ENCODE data around the gene ARPC3.
"Not testable (repeated sequence)": the region's sequence is repeated elsewhere in the genome, so short reads cannot be mapped to it uniquely, and the experiment has no call there.

Gene ARPC3

DNA sequence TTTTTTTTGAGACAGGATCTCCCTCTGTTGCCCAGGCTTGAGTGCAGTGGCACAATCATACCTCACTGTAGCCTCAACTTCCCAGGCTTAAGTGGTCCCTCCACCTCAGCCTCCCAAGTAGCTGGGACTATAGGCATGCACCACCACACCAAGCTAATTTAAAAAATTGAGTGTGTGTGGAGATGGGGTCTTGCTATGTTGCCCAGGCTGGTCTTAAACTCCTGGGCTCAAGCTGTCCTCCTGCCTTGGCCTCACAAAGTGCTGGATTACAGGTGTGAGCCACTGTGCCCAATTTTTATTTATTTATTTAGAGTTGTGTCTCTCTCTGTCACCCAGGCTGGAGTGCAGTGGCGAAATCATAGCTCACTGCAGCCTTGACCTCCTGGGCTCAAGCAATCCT is 29.5 kb downstream of the ARPC3 start:
- not testable (repeated sequence) for H2BK5ac ChIP-seq (ENCODE audit: low read depth, low read length, poor library complexity)

DNA sequence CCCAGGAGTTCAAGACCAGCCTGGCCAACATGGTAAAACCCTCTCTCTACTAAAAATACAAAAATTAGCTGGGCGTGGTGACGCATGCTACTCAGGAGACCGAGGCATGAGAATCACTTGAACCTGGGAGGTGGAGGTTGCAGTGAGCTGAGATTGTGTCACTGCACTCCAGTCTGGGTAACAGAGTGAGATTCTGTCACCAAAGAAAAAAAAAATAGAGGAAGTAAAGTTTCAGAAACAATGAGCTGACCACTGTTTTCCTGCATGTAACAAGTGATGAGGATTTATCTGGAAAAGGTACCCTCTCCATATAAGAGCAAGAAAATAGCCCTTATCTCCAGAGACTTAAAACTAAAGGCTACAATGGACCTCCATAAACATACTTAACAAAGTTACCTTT is 33.0 kb downstream of the ARPC3 start:
- not testable (repeated sequence) for H3K36me3 ChIP-seq (ENCODE audit: control insufficient read depth in 1 of 2, insufficient read depth in 2 of 2, low read length in 2 of 2); H3K4me1 ChIP-seq (ENCODE audit: control insufficient read depth in 1 of 2, insufficient read depth in 2 of 2, low read length in 2 of 2); H2AK5ac ChIP-seq (ENCODE audit: low read length); H3K23ac ChIP-seq (ENCODE audit: low read length); H3K9me3 ChIP-seq (ENCODE audit: insufficient read depth, low read depth, low read length); H3K9ac ChIP-seq (ENCODE audit: low read length); H3K18ac ChIP-seq (ENCODE audit: low read length); H2BK12ac ChIP-seq (ENCODE audit: low read length); H3K4me3 ChIP-seq (ENCODE audit: low read depth, low read length); H2AFZ ChIP-seq (ENCODE audit: insufficient read depth, low read length, poor library complexity); H3K79me1 ChIP-seq (ENCODE audit: low read length); H4K12ac ChIP-seq (ENCODE audit: low read depth, low read length); H3K4ac ChIP-seq (ENCODE audit: low read depth, low read length); H3K27me3 ChIP-seq (ENCODE audit: insufficient read depth, low read length); H4K8ac ChIP-seq (ENCODE audit: low read depth, low read length); H3K79me2 ChIP-seq (ENCODE audit: control insufficient read depth, insufficient read depth, low read length, poor library complexity); H3K27ac ChIP-seq (ENCODE audit: low read depth, low read length); H3K14ac ChIP-seq (ENCODE audit: low read length); H3K4me2 ChIP-seq (ENCODE audit: low read length); H4K91ac ChIP-seq (ENCODE audit: low read depth, low read length); H2BK120ac ChIP-seq (ENCODE audit: insufficient read depth, low read length, poor library complexity); H2BK5ac ChIP-seq (ENCODE audit: low read depth, low read length, poor library complexity)
- no CpG with 5 or more reads among the region's 3 CpGs for WGBS (ENCODE audit: extremely low coverage, insufficient coverage, insufficient read length)
- peak in 1 of 2 donors; percentile 35 for DNase-seq

More for the DNA sequence above, 29.5 kb downstream of the ARPC3 start:
- H2BK120ac ChIP-seq (ENCODE audit: insufficient read depth, low read length, poor library complexity); H4K12ac ChIP-seq (ENCODE audit: low read depth, low read length); H3K4me2 ChIP-seq (ENCODE audit: low read length); H3K27me3 ChIP-seq (ENCODE audit: insufficient read depth, low read length); H3K36me3 ChIP-seq (ENCODE audit: control insufficient read depth in 1 of 2, insufficient read depth in 2 of 2, low read length in 2 of 2); H2BK12ac ChIP-seq (ENCODE audit: low read length); H2AK5ac ChIP-seq (ENCODE audit: low read length); H3K4me1 ChIP-seq (ENCODE audit: control insufficient read depth in 1 of 2, insufficient read depth in 2 of 2, low read length in 2 of 2); H3K4ac ChIP-seq (ENCODE audit: low read depth, low read length); H3K79me1 ChIP-seq (ENCODE audit: low read length); H3K9ac ChIP-seq (ENCODE audit: low read length); H3K9me3 ChIP-seq (ENCODE audit: insufficient read depth, low read depth, low read length); H4K8ac ChIP-seq (ENCODE audit: low read depth, low read length); H3K4me3 ChIP-seq (ENCODE audit: low read depth, low read length); H3K27ac ChIP-seq (ENCODE audit: low read depth, low read length); H3K18ac ChIP-seq (ENCODE audit: low read length); H3K14ac ChIP-seq (ENCODE audit: low read length); H3K79me2 ChIP-seq (ENCODE audit: control insufficient read depth, insufficient read depth, low read length, poor library complexity); H4K91ac ChIP-seq (ENCODE audit: low read depth, low read length); H2AFZ ChIP-seq (ENCODE audit: insufficient read depth, low read length, poor library complexity); H3K23ac ChIP-seq (ENCODE audit: low read length); DNase-seq: not testable (repeated sequence)
- WGBS (ENCODE audit: extremely low coverage, insufficient coverage, insufficient read length), result no CpG with 5 or more reads among the region's 1 CpG

DNA sequence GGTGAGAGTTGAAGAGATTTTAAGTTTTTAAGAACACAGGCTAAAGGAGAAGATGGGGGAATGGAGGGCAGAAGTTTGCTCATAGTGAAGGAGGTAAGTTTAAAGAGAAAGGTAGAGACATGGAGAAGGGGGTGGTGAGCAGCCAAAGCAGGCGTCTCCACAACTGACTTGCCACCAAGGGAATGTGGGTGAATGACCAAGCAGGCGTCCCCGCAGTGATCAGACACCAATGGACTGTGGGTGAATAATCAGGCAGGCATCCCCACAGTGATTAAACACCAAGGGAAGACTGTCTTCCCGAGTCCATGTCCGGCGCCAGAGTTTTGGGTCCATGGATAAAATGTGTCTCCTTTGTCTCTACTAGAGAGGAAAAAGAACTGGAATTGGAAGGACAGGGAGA is 40.1 kb downstream of the ARPC3 start:
- not testable (repeated sequence) for H2BK120ac ChIP-seq (ENCODE audit: insufficient read depth, low read length, poor library complexity); H4K91ac ChIP-seq (ENCODE audit: low read depth, low read length); H3K27me3 ChIP-seq (ENCODE audit: insufficient read depth, low read length); H3K4me2 ChIP-seq (ENCODE audit: low read length); H3K4ac ChIP-seq (ENCODE audit: low read depth, low read length); H2BK12ac ChIP-seq (ENCODE audit: low read length); H3K79me1 ChIP-seq (ENCODE audit: low read length); H2BK5ac ChIP-seq (ENCODE audit: low read depth, low read length, poor library complexity); H3K79me2 ChIP-seq (ENCODE audit: control insufficient read depth, insufficient read depth, low read length, poor library complexity); H2AFZ ChIP-seq (ENCODE audit: insufficient read depth, low read length, poor library complexity); H4K8ac ChIP-seq (ENCODE audit: low read depth, low read length); DNase-seq; H4K12ac ChIP-seq (ENCODE audit: low read depth, low read length); H3K23ac ChIP-seq (ENCODE audit: low read length); H3K14ac ChIP-seq (ENCODE audit: low read length); H3K9ac ChIP-seq (ENCODE audit: low read length); H3K36me3 ChIP-seq (ENCODE audit: control insufficient read depth in 1 of 2, insufficient read depth in 2 of 2, low read length in 2 of 2); H3K9me3 ChIP-seq (ENCODE audit: insufficient read depth, low read depth, low read length); H3K27ac ChIP-seq (ENCODE audit: low read depth, low read length); H3K4me1 ChIP-seq (ENCODE audit: control insufficient read depth in 1 of 2, insufficient read depth in 2 of 2, low read length in 2 of 2); H2AK5ac ChIP-seq (ENCODE audit: low read length); H3K4me3 ChIP-seq (ENCODE audit: low read depth, low read length); H3K18ac ChIP-seq (ENCODE audit: low read length)
- no CpG with 5 or more reads among the region's 6 CpGs for WGBS (ENCODE audit: extremely low coverage, insufficient coverage, insufficient read length)

DNA sequence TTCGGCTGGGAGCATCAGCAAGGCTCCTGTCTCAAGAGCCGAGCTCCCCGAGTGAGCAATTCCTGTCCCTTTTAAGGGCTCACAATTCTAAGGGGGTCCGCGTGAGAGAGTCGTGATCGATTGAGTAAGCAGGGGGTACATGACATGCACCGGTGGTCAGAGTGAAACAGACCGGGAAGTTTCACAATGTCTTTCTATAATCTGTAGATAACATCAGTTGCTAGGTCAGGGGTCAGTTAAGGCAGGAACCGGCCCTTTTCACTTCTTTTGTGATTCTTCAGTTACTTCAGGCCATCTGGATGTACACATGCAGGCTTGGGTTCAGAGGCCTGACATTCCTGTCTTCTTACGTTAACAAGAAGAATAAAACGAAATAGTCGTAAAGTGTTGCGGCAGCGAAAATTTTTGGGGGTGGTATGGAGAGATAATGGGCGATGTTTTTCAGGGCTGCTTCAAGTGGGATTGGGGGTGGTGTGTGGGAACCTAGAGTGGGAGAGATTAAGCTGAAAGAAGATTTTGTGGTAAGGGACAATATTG is 44.9 kb downstream of the ARPC3 start:
- not testable (repeated sequence) for H2BK120ac ChIP-seq (ENCODE audit: insufficient read depth, low read length, poor library complexity); H4K12ac ChIP-seq (ENCODE audit: low read depth, low read length); H2BK5ac ChIP-seq (ENCODE audit: low read depth, low read length, poor library complexity); H3K18ac ChIP-seq (ENCODE audit: low read length); H3K9me3 ChIP-seq (ENCODE audit: insufficient read depth, low read depth, low read length); H3K4me2 ChIP-seq (ENCODE audit: low read length); H3K36me3 ChIP-seq (ENCODE audit: control insufficient read depth in 1 of 2, insufficient read depth in 2 of 2, low read length in 2 of 2); H3K27me3 ChIP-seq (ENCODE audit: insufficient read depth, low read length); H3K79me1 ChIP-seq (ENCODE audit: low read length); H3K9ac ChIP-seq (ENCODE audit: low read length); H2BK12ac ChIP-seq (ENCODE audit: low read length); H3K27ac ChIP-seq (ENCODE audit: low read depth, low read length); H3K14ac ChIP-seq (ENCODE audit: low read length); H3K4me3 ChIP-seq (ENCODE audit: low read depth, low read length); H3K23ac ChIP-seq (ENCODE audit: low read length); H3K4ac ChIP-seq (ENCODE audit: low read depth, low read length); H2AFZ ChIP-seq (ENCODE audit: insufficient read depth, low read length, poor library complexity); H2AK5ac ChIP-seq (ENCODE audit: low read length)
- DNase-seq, result peak in 1 of 2 donors; percentile 31
- 100% methylated on average over 5 of the region's 16 CpGs for WGBS (ENCODE audit: extremely low coverage, insufficient coverage, insufficient read length)
- Histone ChIP-seq H3K4me1 (ENCODE audit: control insufficient read depth in 1 of 2, insufficient read depth in 2 of 2, low read length in 2 of 2) (peaks cover 3 to 13% of the 10 kb centered on the region in 2 experiments), H4K91ac (ENCODE audit: low read depth, low read length) (peak overlapping the region; percentile 86), H3K79me2 (ENCODE audit: control insufficient read depth, insufficient read depth, low read length, poor library complexity) (peaks cover 14% of the 10 kb centered on the region), H4K8ac (ENCODE audit: low read depth, low read length) (peak overlapping the region; percentile 86)
